DND-41 (cell line): Measurements from ENCODE around the gene AKR1C2.

ENCODE experiments used
- ATAC-seq: fragments of 200-7000 bp; cut with Tn5 transposase; 3 replicates; pipeline ENCODE4 v1.9.1; 2021; ENCODE audit warnings: low read depth; ENCODE audit not compliant: insufficient read depth
- DNase-seq: peaks from one replicate; pipeline ENCODE4 v3.0.0-alpha.2; 2020
- H2AFZ ChIP-seq: 2 replicates; pipeline ENCODE4 v1.6.0; 2012; ENCODE audit warnings: low read depth, low read length
- H3K27ac ChIP-seq: 2 replicates; pipeline ENCODE4 v1.5.1; 2012; ENCODE audit warnings: low read length, inconsistent platforms
- H3K27me3 ChIP-seq: fragments of 200-600 bp; sonication (generic); 2 replicates; pipeline ENCODE4 v1.6.0; 2012; ENCODE audit warnings: low read length, mild to moderate bottlenecking, inconsistent platforms; ENCODE audit not compliant: insufficient read depth, poor library complexity
- H3K36me3 ChIP-seq: 2 replicates; pipeline ENCODE4 v1.5.1; 2012; ENCODE audit warnings: low read length, inconsistent platforms; ENCODE audit not compliant: insufficient read depth
- H3K4me1 ChIP-seq: 2 replicates; pipeline ENCODE4 v1.5.1; 2012; ENCODE audit warnings: mild to moderate bottlenecking, low read length; ENCODE audit not compliant: insufficient read depth
- H3K4me2 ChIP-seq: 2 replicates; pipeline ENCODE4 v1.6.0; 2012; ENCODE audit warnings: mild to moderate bottlenecking, moderate library complexity, low read length, inconsistent platforms; ENCODE audit not compliant: insufficient read depth
- H3K4me3 ChIP-seq, 2 experiments: fragments of 200-600 bp in 1 of 2; shearing (Covaris generic) in 1 of 2; 2 replicates each; pipeline ENCODE4 v1.5.1; 2012 to 2016; ENCODE audit warnings: inconsistent platforms in 2 of 2, low read length in 2 of 2, mild to moderate bottlenecking in 2 of 2, low read depth in 1 of 2, moderate library complexity in 1 of 2
- H3K79me2 ChIP-seq: 2 replicates; pipeline ENCODE4 v1.6.0; 2012; ENCODE audit warnings: low read length, inconsistent platforms; ENCODE audit not compliant: insufficient read depth
- H3K9ac ChIP-seq: 2 replicates; pipeline ENCODE4 v1.6.0; 2012; ENCODE audit warnings: low read depth, mild to moderate bottlenecking, inconsistent platforms, low read length, moderate library complexity
- H3K9me3 ChIP-seq: 2 replicates; pipeline ENCODE4 v1.5.1; 2012; ENCODE audit warnings: low read length, moderate library complexity, mild to moderate bottlenecking, inconsistent platforms; ENCODE audit not compliant: insufficient read depth, severe bottlenecking
- H4K20me1 ChIP-seq: 2 replicates; pipeline ENCODE4 v1.6.0; 2012; ENCODE audit warnings: low read length; ENCODE audit not compliant: insufficient read depth
- EZH2 ChIP-seq: IDR thresholded peaks from 3 replicates; pipeline ENCODE4 v1.6.1; 2012; ENCODE audit warnings: borderline replicate concordance, low read depth, mild to moderate bottlenecking, moderate library complexity, low read length, inconsistent platforms; ENCODE audit not compliant: severe bottlenecking
- TF ChIP-seq, protein P1 (sequence below): IDR thresholded peaks from 2 replicates; pipeline ENCODE4 v1.5.1; 2012; ENCODE audit warnings: borderline replicate concordance, low read length, moderate library complexity, mild to moderate bottlenecking; ENCODE audit not compliant: poor library complexity, severe bottlenecking; ENCODE audit errors: extremely low read depth

The AKR1C2 gene

DNA sequence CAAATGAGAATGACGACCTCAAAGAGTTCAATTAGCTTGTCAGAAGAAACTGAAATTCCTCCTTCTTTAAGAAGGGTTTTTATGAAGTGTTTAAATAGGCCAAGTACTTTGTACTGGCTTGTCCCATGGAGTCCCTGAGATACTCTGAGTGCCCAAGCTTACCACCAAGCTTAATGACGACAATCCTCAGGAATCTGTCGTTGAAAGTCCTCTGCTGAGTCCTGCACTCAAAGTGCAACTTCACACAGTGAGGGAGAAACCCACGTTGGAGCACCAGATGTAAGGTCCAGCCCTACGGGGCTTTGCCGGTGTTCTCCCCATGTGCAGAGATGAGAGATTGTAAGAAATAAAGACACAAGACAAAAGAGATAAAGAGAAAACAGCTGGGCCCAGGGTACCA lies 42.8 kb upstream of the AKR1C2 start:
- no peaks in the 10 kb centered on the region for H3K36me3 ChIP-seq
- no peak for ATAC-seq
- H3K27me3 ChIP-seq, result no peaks in the 10 kb centered on the region
- DNase-seq, result no peak
- no peaks in the 10 kb centered on the region for H3K9me3 ChIP-seq
- no peak overlapping the region for H2AFZ ChIP-seq
- no peak overlapping the region for H3K9ac ChIP-seq
- H3K4me2 ChIP-seq, result no peak overlapping the region
- no peak overlapping the region for H3K4me3 ChIP-seq
- H4K20me1 ChIP-seq, result no peaks in the 10 kb centered on the region
- H3K4me1 ChIP-seq, result no peaks in the 10 kb centered on the region
- TF ChIP-seq EZH2, result no peak
- TF ChIP-seq, protein P1, sequence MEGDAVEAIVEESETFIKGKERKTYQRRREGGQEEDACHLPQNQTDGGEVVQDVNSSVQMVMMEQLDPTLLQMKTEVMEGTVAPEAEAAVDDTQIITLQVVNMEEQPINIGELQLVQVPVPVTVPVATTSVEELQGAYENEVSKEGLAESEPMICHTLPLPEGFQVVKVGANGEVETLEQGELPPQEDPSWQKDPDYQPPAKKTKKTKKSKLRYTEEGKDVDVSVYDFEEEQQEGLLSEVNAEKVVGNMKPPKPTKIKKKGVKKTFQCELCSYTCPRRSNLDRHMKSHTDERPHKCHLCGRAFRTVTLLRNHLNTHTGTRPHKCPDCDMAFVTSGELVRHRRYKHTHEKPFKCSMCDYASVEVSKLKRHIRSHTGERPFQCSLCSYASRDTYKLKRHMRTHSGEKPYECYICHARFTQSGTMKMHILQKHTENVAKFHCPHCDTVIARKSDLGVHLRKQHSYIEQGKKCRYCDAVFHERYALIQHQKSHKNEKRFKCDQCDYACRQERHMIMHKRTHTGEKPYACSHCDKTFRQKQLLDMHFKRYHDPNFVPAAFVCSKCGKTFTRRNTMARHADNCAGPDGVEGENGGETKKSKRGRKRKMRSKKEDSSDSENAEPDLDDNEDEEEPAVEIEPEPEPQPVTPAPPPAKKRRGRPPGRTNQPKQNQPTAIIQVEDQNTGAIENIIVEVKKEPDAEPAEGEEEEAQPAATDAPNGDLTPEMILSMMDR, result no peak
- H3K27ac ChIP-seq, result no peak overlapping the region
- no peaks in the 10 kb centered on the region for H3K79me2 ChIP-seq

DNA sequence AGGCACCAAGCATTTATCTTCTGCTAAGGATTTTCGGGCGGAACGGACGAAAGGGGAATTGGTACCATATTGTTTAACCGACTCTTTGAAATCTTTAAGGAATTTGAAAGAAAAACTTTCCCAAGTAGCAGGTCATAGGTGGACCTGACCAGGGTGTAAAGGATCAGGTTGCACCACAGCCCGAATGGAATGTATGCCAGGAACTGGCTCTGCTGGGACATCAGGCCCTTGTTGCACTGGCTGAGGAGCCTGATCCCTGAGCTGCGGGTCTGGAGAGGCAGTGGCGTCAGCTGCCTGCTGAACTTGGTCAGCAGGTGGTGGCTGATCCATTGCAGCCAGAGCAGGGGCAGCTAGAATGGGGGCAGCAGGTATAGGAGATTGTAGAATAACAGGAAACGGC lies 41.4 kb upstream of the AKR1C2 start:
- Histone ChIP-seq H2AFZ (no peak overlapping the region), H4K20me1 (no peaks in the 10 kb centered on the region), H3K9me3 (no peaks in the 10 kb centered on the region), H3K27ac (no peak overlapping the region), H3K4me2 (no peak overlapping the region), H3K9ac (no peak overlapping the region), H3K27me3 (no peaks in the 10 kb centered on the region), H3K36me3 (no peaks in the 10 kb centered on the region), H3K79me2 (no peaks in the 10 kb centered on the region), H3K4me1 (no peaks in the 10 kb centered on the region), H3K4me3 (no peak overlapping the region)
- DNase-seq, result no peak
- ATAC-seq, result no peak
- TF ChIP-seq, protein P1, result no peak
- no peak for TF ChIP-seq EZH2

DNA sequence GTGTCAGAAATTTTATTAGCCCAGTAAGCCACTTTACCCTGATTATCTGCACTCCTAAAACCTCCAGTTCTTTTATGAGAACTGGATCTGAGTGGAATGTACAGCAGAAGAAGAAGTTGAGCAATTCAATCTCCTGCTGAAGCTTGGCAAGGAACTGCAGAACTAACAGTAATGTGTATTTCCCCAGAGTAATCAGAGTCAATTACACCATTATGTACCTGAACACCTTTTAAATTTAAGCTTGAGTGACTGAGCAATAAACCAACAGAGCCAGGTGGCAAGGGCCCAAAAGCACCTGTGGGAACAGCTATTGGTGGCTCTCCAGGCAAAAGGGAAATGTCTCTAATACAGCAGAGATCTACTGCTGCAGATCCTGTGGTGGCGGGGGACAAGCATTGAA lies 40.1 kb upstream of the AKR1C2 start:
- Histone ChIP-seq H3K36me3 (no peaks in the 10 kb centered on the region), H2AFZ (no peak overlapping the region), H4K20me1 (no peaks in the 10 kb centered on the region), H3K79me2 (no peaks in the 10 kb centered on the region), H3K9me3 (no peaks in the 10 kb centered on the region), H3K9ac (no peak overlapping the region), H3K4me2 (no peak overlapping the region), H3K27ac (no peak overlapping the region), H3K27me3 (no peaks in the 10 kb centered on the region), H3K4me3 (no peak overlapping the region), H3K4me1 (no peaks in the 10 kb centered on the region)
- ATAC-seq (no peak), DNase-seq (no peak)
- TF ChIP-seq, protein P1, result no peak
- TF ChIP-seq EZH2, result no peak

DNA sequence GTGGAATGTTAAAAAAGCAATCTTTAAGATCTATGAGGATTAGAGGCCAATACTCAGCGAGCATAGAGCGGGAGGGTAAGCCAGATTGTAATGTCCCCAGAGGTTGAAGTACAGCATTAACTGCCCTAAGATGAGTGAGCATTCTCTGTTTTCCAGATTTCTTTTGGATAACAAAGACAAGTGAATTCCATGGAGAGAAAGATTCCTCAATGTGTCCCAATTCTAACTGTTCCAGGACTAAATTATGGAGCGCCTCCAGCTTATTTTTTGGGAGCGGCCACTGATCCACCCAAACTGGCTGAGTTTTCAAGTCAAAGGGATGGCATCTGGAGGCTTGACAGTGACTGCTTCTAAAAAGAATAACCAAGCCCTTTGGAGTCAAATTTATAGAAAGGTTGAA lies 39.3 kb upstream of the AKR1C2 start:
- no peaks in the 10 kb centered on the region for H3K27me3 ChIP-seq
- H3K36me3 ChIP-seq, result no peaks in the 10 kb centered on the region
- H4K20me1 ChIP-seq, result no peaks in the 10 kb centered on the region
- TF ChIP-seq, protein P1, result no peak
- no peak for TF ChIP-seq EZH2
- no peaks in the 10 kb centered on the region for H3K4me1 ChIP-seq
- no peaks in the 10 kb centered on the region for H3K79me2 ChIP-seq
- H2AFZ ChIP-seq, result no peak overlapping the region
- no peak for DNase-seq
- H3K9me3 ChIP-seq, result no peaks in the 10 kb centered on the region
- ATAC-seq, result no peak
- H3K4me3 ChIP-seq, result no peak overlapping the region
- no peak overlapping the region for H3K4me2 ChIP-seq
- H3K27ac ChIP-seq, result no peak overlapping the region
- no peak overlapping the region for H3K9ac ChIP-seq
